Spleen (tissue), 11 donors: ENCODE results near the gene PLG. TPM values are rescaled to one million over a fixed set of nuclear protein-coding genes. Genes with fewer than 3 reads are reported as not detected.
"Not testable (repeated sequence)": the region's sequence is repeated elsewhere in the genome, so short reads cannot be mapped to it uniquely, and the experiment has no call there.

Source experiments
- DNase-seq: peaks from one replicate; pipeline ENCODE4 v3.0.0-alpha.2; 2020
- H3K27ac ChIP-seq, 8 donors: fragments of 200-600 bp; sonication (generic) in 7 of 8; 1 replicate in 4 of 8; 2 replicates in 4 of 8; pipeline versions ENCODE4 v1.5.0 to v1.8.0; 2016 to 2021; ENCODE audit warnings: inconsistent platforms in 4 of 8, mild to moderate bottlenecking in 4 of 8, moderate library complexity in 1 of 8
- H3K27me3 ChIP-seq, 7 donors: fragments of 200-600 bp; sonication (generic) in 6 of 7; replicated peaks in 1 of 7; 1 replicate in 4 of 7; 2 replicates in 3 of 7; pipeline versions ENCODE4 v1.5.0 to v1.8.0; 2016 to 2021; ENCODE audit warnings: inconsistent platforms in 3 of 7, mild to moderate bottlenecking in 1 of 7
- H3K36me3 ChIP-seq, 6 donors: fragments of 200-600 bp; sonication (generic) in 5 of 6; 1 replicate in 4 of 6; 2 replicates in 2 of 6; pipeline versions ENCODE4 v1.5.0 to v1.8.0; 2016 to 2021; ENCODE audit warnings: inconsistent platforms in 2 of 6
- H3K4me1 ChIP-seq, 6 donors: fragments of 200-600 bp; sonication (generic) in 5 of 6; 1 replicate in 3 of 6; 2 replicates in 3 of 6; pipeline versions ENCODE4 v1.5.0 to v1.8.0; 2016 to 2021; ENCODE audit warnings: inconsistent platforms in 3 of 6
- H3K4me3 ChIP-seq, 8 donors: fragments of 200-600 bp; sonication (generic) in 7 of 8; 1 replicate in 4 of 8; 2 replicates in 4 of 8; pipeline versions ENCODE4 v1.5.0 to v1.8.0; 2016 to 2021; ENCODE audit warnings: inconsistent platforms in 4 of 8, mild to moderate bottlenecking in 4 of 8, moderate library complexity in 2 of 8
- H3K9me3 ChIP-seq, 8 donors: fragments of 200-600 bp; sonication (generic) in 7 of 8; 1 replicate in 4 of 8; 2 replicates in 4 of 8; pipeline versions ENCODE4 v1.5.0 to v1.8.0; 2016 to 2021; ENCODE audit warnings: inconsistent platforms in 4 of 8
- CTCF ChIP-seq, 11 experiments: fragments of 200-600 bp in 7 of 11; fragments of 450-650 bp in 4 of 11; sonication (generic) in 4 of 11; IDR thresholded peaks in 8 of 11; conservative IDR thresholded peaks in 3 of 11; 1 replicate in 7 of 11; 2 replicates in 4 of 11; pipeline versions ENCODE4 v1.4.0 to v1.8.0; 2016 to 2021; ENCODE audit warnings: antibody characterized with exemption in 11 of 11, inconsistent platforms in 4 of 11, mild to moderate bottlenecking in 1 of 11
- POLR2A ChIP-seq, 3 donors: fragments of 450-650 bp; IDR thresholded peaks; one replicate each; pipeline ENCODE4 v1.5.1; 2017; ENCODE audit warnings: antibody characterized with exemption in 3 of 3, mild to moderate bottlenecking in 1 of 3
- POLR2AphosphoS5 ChIP-seq, 3 donors: sonication (generic); formaldehyde crosslinking; IDR thresholded peaks; one replicate each; pipeline ENCODE4 v1.5.1; 2017; ENCODE audit warnings: antibody characterized with exemption in 3 of 3
- WGBS, 5 donors: extraction: QIAGEN DNeasy Blood & Tissue Kit in 3 of 5; methylation state at CpG; one replicate each; pipeline versions ENCODE4 v1.1.5 to v1.1.7; 2013 to 2018; 5-methylcytosine and 5-hydroxymethylcytosine counted together
- intact Hi-C: fragments of 100-400 bp; cut with DNase I; formaldehyde crosslinking; loops from one replicate; pipeline ENCODE4 v1.15.0; 2023; ENCODE audit warnings: low total_unique reads
- polyA plus RNA-seq, 3 donors: library from polyadenylated mRNA; stranded (reverse); fragments of 200-250 nt; gene quantifications; one replicate each; pipeline ENCODE4 v1.2.1, GENCODE V29; 2013
- total RNA-seq, 7 donors: library from RNA; depleted of rRNA in 3 of 7; stranded (reverse); fragments of >200 nt in 3 of 7; fragmentation: NEBNext Ultra II Directional in 4 of 7; extraction: Animal tissue kit (Norgen Biotek cat#: 25700) in 4 of 7; gene quantifications; one replicate each; pipeline versions ENCODE4 v1.1.0 to v1.2.1, GENCODE V29; 2016 to 2021
- donor health status: healthy with polysubstance abuse.
- donor health status: DM: no; HTN: no; CAD: no; lungs with moderate emphysema.
- donor health status: DM: no; HTN: no; CAD: no.
- donor health status: Bipolar disorder and iron deficiency.
- donor health status: healthy.
- donor health status: DM: no; HTN: no; CAD: no.
- donor health status: DM: yes; HTN: yes; CAD: no.

Gene PLG
- total and polyA plus RNA-seq, 10 donors: 0.46 to 0.57 TPM; not detected in 8

- Histone ChIP-seq H3K9me3 (no peaks in the 10 kb centered on the region), H3K4me1 (no peaks in the 10 kb centered on the region), H3K27me3 (no peaks in the 10 kb centered on the region), H3K36me3 (no peaks in the 10 kb centered on the region), H3K27ac (no peak overlapping the region), H3K4me3 (no peak overlapping the region)
- DNase-seq: no peak
- 82 to 99% (median 89%) methylated on average over 5 to 9 of the region's 9 CpGs for WGBS, 5 donors
- intact Hi-C loops: no loop called here
- TF ChIP-seq POLR2A (IDR thresholded peaks at IDR 0.05): no peak
- TF ChIP-seq CTCF (IDR thresholded peaks at IDR 0.05 in 8 of 11, conservative IDR thresholded peaks at IDR 0.05 in 3 of 11): no peak
- TF ChIP-seq POLR2AphosphoS5 (IDR thresholded peaks at IDR 0.05): no peak
Measured at GRCh38 chr6:160690458-160690857, 11.6 kb upstream of the PLG start.

- Histone ChIP-seq H3K27ac (no peak overlapping the region), H3K4me3 (no peak overlapping the region), H3K27me3 (no peaks in the 10 kb centered on the region), H3K36me3 (no peaks in the 10 kb centered on the region), H3K9me3 (no peaks in the 10 kb centered on the region), H3K4me1 (no peaks in the 10 kb centered on the region)
- WGBS, 5 donors: 67 to 89% (median 78%) methylated on average over 5 of the region's 5 CpGs
- DNase-seq: no peak
- intact Hi-C loops: no loop called here
- no peak for TF ChIP-seq POLR2A (IDR thresholded peaks at IDR 0.05)
- TF ChIP-seq POLR2AphosphoS5 (IDR thresholded peaks at IDR 0.05): no peak
- TF ChIP-seq CTCF (IDR thresholded peaks at IDR 0.05 in 8 of 11, conservative IDR thresholded peaks at IDR 0.05 in 3 of 11): no peak
Measured at GRCh38 chr6:160691617-160692016, 10.4 kb upstream of the PLG start.

- no peaks in the 10 kb centered on the region for H3K9me3 ChIP-seq
- WGBS, 5 donors: 79 to 92% (median 90%) methylated on average over 5 of the region's 5 CpGs
- no peaks in the 10 kb centered on the region for H3K36me3 ChIP-seq
- H3K27ac ChIP-seq: no peak overlapping the region
- intact Hi-C loops: no loop called here
- H3K4me1 ChIP-seq: no peaks in the 10 kb centered on the region
- H3K27me3 ChIP-seq: no peaks in the 10 kb centered on the region
- TF ChIP-seq POLR2AphosphoS5 (IDR thresholded peaks at IDR 0.05): no peak
- no peak for TF ChIP-seq CTCF (IDR thresholded peaks at IDR 0.05 in 8 of 11, conservative IDR thresholded peaks at IDR 0.05 in 3 of 11)
- TF ChIP-seq POLR2A (IDR thresholded peaks at IDR 0.05): no peak
- DNase-seq: no peak
- no peak overlapping the region for H3K4me3 ChIP-seq
Measured at GRCh38 chr6:160692369-160692959, 9.6 kb upstream of the PLG start.

- H3K4me1 ChIP-seq, H3K4me3 ChIP-seq, H3K36me3 ChIP-seq, H3K27me3 ChIP-seq, H3K9me3 ChIP-seq, H3K27ac ChIP-seq, DNase-seq, intact Hi-C loops: not testable (repeated sequence)
Measured at GRCh38 chr6:160695025-160695424, 7.0 kb upstream of the PLG start.

- 53 to 83% (median 74%) methylated on average over 2 of the region's 2 CpGs for WGBS, 5 donors
- intact Hi-C loops, H3K36me3 ChIP-seq, H3K9me3 ChIP-seq, H3K4me3 ChIP-seq, DNase-seq, H3K27ac ChIP-seq, H3K27me3 ChIP-seq, H3K4me1 ChIP-seq: not testable (repeated sequence)
Measured at GRCh38 chr6:160695622-160696021, 6.4 kb upstream of the PLG start.

GRCh38 chr6:160696884-160697283 lies 5.2 kb upstream of the PLG start:
- WGBS, 5 donors: 88 to 93% (median 89%) methylated on average over 3 of the region's 3 CpGs
- H3K36me3 ChIP-seq, H3K27me3 ChIP-seq, H3K9me3 ChIP-seq, H3K4me1 ChIP-seq, H3K27ac ChIP-seq, DNase-seq, H3K4me3 ChIP-seq, intact Hi-C loops: not testable (repeated sequence)
